ENCODE measurements around the gene RGS7. TPM values are rescaled to one million over a fixed set of nuclear protein-coding genes. Genes with fewer than 3 reads are reported as not detected.

The RGS7 gene
- total and polyA plus RNA-seq, 2 of the 4 experiments (the other 2 are of a cell fraction) = 0.58 to 0.72 TPM

GRCh38 chr1:241308471-241308870 lies 48.5 kb downstream of the RGS7 start:
- Histone ChIP-seq H3K23ac (ENCODE audit: low read depth, low read length) (no peak overlapping the region), H4K91ac (ENCODE audit: insufficient read depth, low read depth, low read length) (no peak overlapping the region), H4K20me1 (ENCODE audit: insufficient read depth, low read length) (no peaks in the 10 kb centered on the region), H3K27ac (ENCODE audit: insufficient read depth, low read length) (no peak overlapping the region), H2BK5ac (ENCODE audit: low read depth, low read length, poor library complexity, severe bottlenecking) (no peak overlapping the region), H2BK20ac (ENCODE audit: low read depth, low read length) (no peak overlapping the region), H2AFZ (replicated peaks; ENCODE audit: low read length, poor library complexity) (no peak overlapping the region), H3K56ac (ENCODE audit: extremely low read depth, insufficient read depth, low read length) (no peak overlapping the region), H2BK120ac (ENCODE audit: low read depth, low read length) (no peak overlapping the region), H3K9ac (ENCODE audit: low read depth, low read length) (no peak overlapping the region), H3K4me3 (ENCODE audit: insufficient read depth, low read depth, low read length) (no peak overlapping the region), H3K18ac (ENCODE audit: low read depth, low read length) (no peak overlapping the region), H4K8ac (ENCODE audit: low read depth in 2 of 2, low read length in 2 of 2) (no peak overlapping the region), H3K4me1 (ENCODE audit: control insufficient read depth, insufficient read depth, low read length) (no peaks in the 10 kb centered on the region), H3K4me2 (ENCODE audit: low read depth, low read length) (no peak overlapping the region), H4K5ac (ENCODE audit: low read depth, low read length) (no peak overlapping the region), H2BK15ac (ENCODE audit: low read depth, low read length) (no peak overlapping the region), H2AK9ac (replicated peaks; ENCODE audit: low read depth, low read length, poor library complexity) (no peak overlapping the region), H3K9me1 (ENCODE audit: insufficient read depth, low read length) (no peaks in the 10 kb centered on the region), H3K9me3 (ENCODE audit: control insufficient read depth, insufficient read depth, low read length) (peaks cover 4% of the 10 kb centered on the region), H3K4ac (ENCODE audit: low read depth, low read length) (no peak overlapping the region), H3K14ac (replicated peaks; ENCODE audit: low read depth, low read length) (no peak overlapping the region), H3K36me3 (ENCODE audit: control insufficient read depth, insufficient read depth, low read length) (no peaks in the 10 kb centered on the region), H2AK5ac (ENCODE audit: low read depth, low read length) (no peak overlapping the region), H3K27me3 (ENCODE audit: control insufficient read depth, insufficient read depth, low read length) (no peaks in the 10 kb centered on the region), H3K79me1 (ENCODE audit: low read depth in 1 of 2, low read length in 2 of 2) (no peaks in the 10 kb centered on the region)
- intact Hi-C loops (cut with micrococcal nuclease) = no loop called here
- TF ChIP-seq CHD1 (IDR thresholded peaks at IDR 0.05; ENCODE audit: low read depth, low read length) (no peak), FOS (IDR thresholded peaks at IDR 0.05; ENCODE audit: low read depth, low read length) (no peak), SMC3 (IDR thresholded peaks at IDR 0.05; ENCODE audit: low read depth, low read length) (no peak), CTCF (conservative IDR thresholded peaks at IDR 0.05; ENCODE audit: low read depth, low read length) (no peak), CEBPB (IDR thresholded peaks at IDR 0.05; ENCODE audit: low read depth, low read length) (no peak), BHLHE40 (IDR thresholded peaks at IDR 0.05; ENCODE audit: low read depth, low read length) (no peak), RCOR1 (IDR thresholded peaks at IDR 0.05; ENCODE audit: insufficient replicate concordance, low read length) (no peak), MAZ (IDR thresholded peaks at IDR 0.05; ENCODE audit: borderline replicate concordance, low read depth, low read length) (no peak), NFE2L2 (IDR thresholded peaks at IDR 0.05; ENCODE audit: low read depth, low read length) (no peak), MXI1 (IDR thresholded peaks at IDR 0.05; ENCODE audit: borderline replicate concordance, low read depth, low read length) (no peak), RAD21 (IDR thresholded peaks at IDR 0.05; ENCODE audit: low read length) (no peak), ELK1 (IDR thresholded peaks at IDR 0.05; ENCODE audit: borderline replicate concordance, low read depth, low read length) (no peak), MAFK (IDR thresholded peaks at IDR 0.05; ENCODE audit: low read depth, low read length) (no peak), USF2 (IDR thresholded peaks at IDR 0.05; ENCODE audit: low read depth, low read length) (no peak), RFX5 (IDR thresholded peaks at IDR 0.05; ENCODE audit: low read depth, low read length) (no peak), POLR2A (IDR thresholded peaks at IDR 0.05; ENCODE audit: low read depth, low read length) (no peak)
- no peak for ATAC-seq (ENCODE audit: low read depth)
- 43% methylated on average over 1 of the region's 3 CpGs; no CpG with 5 or more reads in 1 of the 2 experiments for WGBS, 2 experiments (ENCODE audit: extremely low coverage in 2 of 2, insufficient read length in 1 of 2)
- dilution Hi-C loops (cut with HindIII; ENCODE audit: low sequenced_read_pairs, unreplicated experiment) = no loop called here
- DNase-seq = no peak
- BruUV-seq (replicated peaks) = no TSS peak
- ChIA-PET CTCF (no interaction called here), POLR2A (ENCODE audit: unreplicated experiment) (no interaction called here)
- in situ Hi-C loops (cut with MboI; ENCODE audit: low sequenced_read_pairs) = no loop called here

Measured in IMR-90 (cell line).